K562 treated with DMSO at 1 percent for 4 hours (cell line): ENCODE measurements around the gene ARHGEF33. TPM values are rescaled to one million over a fixed set of nuclear protein-coding genes. Genes with fewer than 3 reads are reported as not detected.

Source experiments
- total RNA-seq: library from RNA; unstranded; fragments of 300-600 nt; gene quantifications from 2 replicates; pipeline ENCODE4 v1.2.3, GENCODE V29; 2022; ENCODE audit not compliant: insufficient read depth

Gene ARHGEF33
- 0.27 TPM in 1 of 2 replicates, not detected in the other for total RNA-seq

GRCh38 chr2:38889575-38889974, at the start of gene ARHGEF33:
Gene ARHGEF33 (plus strand): TSS chr2:38889875. CDS start chr2:38919448, 29,573 bp downstream.

GRCh38 chr2:38875576-38876367, 13.9 kb upstream of the ARHGEF33 start, which contains the start of the genes DHX57 and MORN2:
Gene DHX57 (minus strand): TSS chr2:38875934. CDS start chr2:38868405, 7,529 bp downstream.
Gene MORN2 (plus strand): TSS chr2:38875976.

Other genes starting within 250 kb of the ARHGEF33 start
- 36.4 and 40.2 TPM in 2 replicates for gene GALM, start 223.8 kb upstream of the ARHGEF33 start, total RNA-seq
- gene SRSF7, start 138.5 kb upstream of the ARHGEF33 start, total RNA-seq: 34.3 and 57.6 TPM in 2 replicates
- 3.8 and 6.3 TPM in 2 replicates for gene GEMIN6, start 111.7 kb upstream of the ARHGEF33 start, total RNA-seq
- gene DHX57, start 13.9 kb upstream of the ARHGEF33 start, total RNA-seq: 6.1 and 6.8 TPM in 2 replicates
- gene MORN2, start 13.9 kb upstream of the ARHGEF33 start, total RNA-seq: 5.8 TPM in 1 of 2 replicates, not detected in the other
- 6.6 and 9.2 TPM in 2 replicates for gene SOS1, start 231.2 kb downstream of the ARHGEF33 start, total RNA-seq